HEK293T (cell line): ENCODE results near the gene PAX7.

Experiments
- ELF4 ChIP-seq: fragments of 450-650 bp; IDR thresholded peaks from 2 replicates; pipeline ENCODE4 v1.6.1; 2017; ENCODE audit warnings: antibody characterized with exemption
- FOXM1 ChIP-seq: fragments of 450-650 bp; IDR thresholded peaks from 2 replicates; pipeline ENCODE4 v1.6.1; 2017; ENCODE audit warnings: mild to moderate bottlenecking, borderline replicate concordance
- L3MBTL2 ChIP-seq: fragments of 450-650 bp; conservative IDR thresholded peaks from 2 replicates; pipeline ENCODE4 v1.6.1; 2016; ENCODE audit warnings: mild to moderate bottlenecking

DNA sequence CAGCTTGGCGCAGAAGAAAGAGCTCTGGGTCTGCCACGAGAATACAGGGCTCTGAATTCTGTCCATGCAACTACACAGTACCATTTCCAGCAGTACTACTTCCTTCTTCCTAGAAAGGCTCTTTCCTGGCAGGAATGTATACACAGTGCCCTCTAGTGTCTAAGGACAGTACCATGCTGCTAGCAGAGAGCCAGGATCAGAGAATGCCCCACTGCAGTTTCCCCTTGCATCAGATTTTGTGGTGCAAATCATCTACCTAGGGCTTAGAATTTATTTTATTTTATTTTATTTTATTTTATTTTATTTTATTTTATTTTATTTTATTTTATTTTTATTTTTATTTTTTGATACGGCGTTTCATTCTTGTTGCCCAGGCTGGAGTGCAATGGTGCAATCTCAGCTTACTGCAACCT lies 50.8 kb downstream of the PAX7 start:
- TF ChIP-seq L3MBTL2 (no peak), FOXM1 (no peak), ELF4 (no peak)
